ENCODE measurements around the gene CHD5.

DNA sequence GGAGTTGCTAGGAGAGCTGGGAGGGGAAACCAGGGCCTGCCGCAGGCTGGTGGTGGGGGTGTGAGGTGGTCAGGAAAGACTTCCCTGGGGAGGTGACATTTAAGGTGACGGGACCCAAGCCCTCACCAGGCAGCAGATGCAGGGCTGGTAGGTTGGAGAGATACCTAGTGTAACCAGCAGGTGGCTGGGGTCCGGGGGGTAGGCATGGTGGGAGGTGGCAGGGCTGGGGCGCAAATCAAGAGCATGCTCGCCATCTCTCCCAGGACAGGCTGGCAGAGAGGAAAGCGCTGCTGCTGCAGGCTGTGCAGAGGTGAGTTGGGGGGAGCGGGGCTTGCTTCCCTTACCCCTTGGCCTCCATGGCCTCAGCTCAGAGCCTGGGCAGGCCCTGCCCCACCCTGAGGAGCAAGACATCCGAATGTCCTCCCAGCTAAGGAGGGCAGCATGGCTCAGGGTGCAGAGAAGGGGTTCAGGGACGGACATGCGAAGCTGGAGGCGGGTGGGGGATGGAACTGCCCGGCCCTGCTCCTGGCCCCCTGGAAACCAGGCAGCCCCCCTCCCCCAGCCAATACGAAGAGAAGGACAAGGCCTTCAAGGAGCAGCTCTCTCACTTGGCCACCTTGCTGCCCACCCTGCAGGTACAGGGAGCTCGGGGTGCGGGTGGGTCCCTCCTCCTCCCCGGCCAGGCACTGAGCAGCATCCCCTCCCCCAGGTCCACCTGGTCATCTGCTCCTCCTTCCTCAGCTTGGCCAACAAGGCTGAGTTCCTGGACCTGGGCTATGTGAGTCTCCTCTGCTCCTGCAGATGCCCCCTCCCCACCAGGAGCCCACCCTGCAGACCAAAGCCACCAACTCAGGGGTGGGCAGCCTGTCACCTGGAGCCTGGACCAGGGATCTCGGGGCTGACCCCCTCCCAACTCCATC is 29.8 kb upstream of the CHD5 start:
- TF ChIP-seq CTCF (IDR thresholded peaks at IDR 0.05) (no peak), POLR2AphosphoS5 (IDR thresholded peaks at IDR 0.05) (no peak), POLR2A (IDR thresholded peaks at IDR 0.05) (no peak)
